Transverse colon (tissue), 4 donors: ENCODE data around the gene MBTD1. TPM values are rescaled to one million over a fixed set of nuclear protein-coding genes. Genes with fewer than 3 reads are reported as not detected.

Experiments used
- DNase-seq: peaks from one replicate; pipeline ENCODE4 v3.0.0-alpha.2; 2019
- H3K27ac ChIP-seq, 4 donors: fragments of 200-600 bp; sonication (generic); 2 replicates each; pipeline ENCODE4 v1.5.1; 2016 to 2018; ENCODE audit warnings: inconsistent platforms in 4 of 4
- H3K27me3 ChIP-seq: fragments of 200-600 bp; sonication (generic); 2 replicates; pipeline ENCODE4 v1.5.1; 2017; ENCODE audit warnings: inconsistent platforms
- H3K36me3 ChIP-seq, 4 donors: fragments of 200-600 bp; sonication (generic); 2 replicates each; pipeline ENCODE4 v1.5.1; 2017 to 2019; ENCODE audit warnings: inconsistent platforms in 4 of 4
- H3K4me1 ChIP-seq, 4 donors: fragments of 200-600 bp; sonication (generic); 2 replicates each; pipeline ENCODE4 v1.5.1; 2017 to 2020; ENCODE audit warnings: inconsistent platforms in 4 of 4
- H3K4me3 ChIP-seq, 4 donors: fragments of 200-600 bp; sonication (generic); 1 replicate in 1 of 4; 2 replicates in 3 of 4; pipeline versions ENCODE4 v1.5.1 to v1.6.1; 2017 to 2019; ENCODE audit warnings: inconsistent platforms in 4 of 4
- H3K9me3 ChIP-seq, 2 donors: fragments of 200-600 bp; sonication (generic); 2 replicates each; pipeline ENCODE4 v1.5.1; 2017 to 2019; ENCODE audit warnings: inconsistent platforms in 2 of 2
- EP300 ChIP-seq: sonication (generic); formaldehyde crosslinking; IDR thresholded peaks from one replicate; pipeline ENCODE4 v1.6.1; 2017; ENCODE audit warnings: antibody characterized with exemption, low read depth
- POLR2A ChIP-seq: fragments of 450-650 bp; IDR thresholded peaks from one replicate; pipeline ENCODE4 v1.6.1; 2016; ENCODE audit warnings: antibody characterized with exemption, mild to moderate bottlenecking, moderate library complexity
- POLR2AphosphoS5 ChIP-seq, 3 donors: sonication (generic); formaldehyde crosslinking; IDR thresholded peaks; one replicate each; pipeline ENCODE4 v1.6.1; 2016; ENCODE audit warnings: antibody characterized with exemption in 3 of 3
- WGBS, 2 donors: methylation state at CpG; one replicate each; pipeline ENCODE4 v1.1.5; 2018; ENCODE audit warnings: low coverage in 1 of 2; 5-methylcytosine and 5-hydroxymethylcytosine counted together
- in situ Hi-C, 4 donors: fragments of 200-750 bp; cut with MboI; loops; one replicate each; pipeline versions ENCODE4 v1.15.0 to v1.15.1; 2017; ENCODE audit warnings: low sequenced_read_pairs in 3 of 4, low pct_ligation_motif_present in 1 of 4, low pct_unique_long_range_greater_than_20kb in 1 of 4
- intact Hi-C: fragments of 100-400 bp; cut with DNase I; formaldehyde crosslinking; loops from one replicate; pipeline ENCODE4 v1.15.1; 2023; ENCODE audit warnings: low total_unique reads
- total RNA-seq, 4 donors: library from RNA; depleted of rRNA; stranded (reverse); fragments of >200 nt; gene quantifications; one replicate each; pipeline ENCODE4 v1.1.0, GENCODE V29; 2016
- TF ChIP-seq, protein P1 (sequence below), 5 experiments: fragments of 200-600 bp in 3 of 5; fragments of 450-650 bp in 2 of 5; sonication (generic) in 3 of 5; IDR thresholded peaks; 1 replicate in 2 of 5; 2 replicates in 3 of 5; pipeline ENCODE4 v1.5.1; 2016 to 2017; ENCODE audit warnings: antibody characterized with exemption in 5 of 5, inconsistent platforms in 3 of 5, mild to moderate bottlenecking in 2 of 5, moderate library complexity in 1 of 5

The MBTD1 gene
- total RNA-seq, 4 donors from 2014 or later, result 3.8 to 28.1 (median 12.3) TPM

DNA sequence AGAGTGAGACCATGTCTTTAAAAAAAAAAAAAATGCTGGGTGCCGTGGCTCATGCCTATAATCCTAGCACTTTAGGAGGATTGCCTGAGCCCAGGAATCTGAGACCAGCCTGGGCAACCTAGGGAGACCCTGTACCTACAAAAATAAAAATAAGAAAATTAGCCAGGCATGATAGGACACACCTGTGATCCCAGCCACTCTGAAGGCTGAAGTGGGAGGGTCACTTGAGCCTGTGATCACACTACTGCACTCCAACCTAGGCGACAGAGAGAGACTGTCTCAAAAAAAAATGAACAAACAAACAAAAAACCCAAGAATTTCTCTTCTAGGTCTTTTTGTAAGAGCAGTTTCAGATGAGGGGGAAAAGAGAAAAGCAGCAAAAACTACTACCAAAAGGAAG, 59.0 kb downstream of the MBTD1 start:
- Histone ChIP-seq H3K27me3 (no peaks in the 10 kb centered on the region), H3K9me3 (no peaks in the 10 kb centered on the region), H3K27ac (no peak overlapping the region), H3K4me1 (no peaks in the 10 kb centered on the region), H3K36me3 (peaks cover 0 to 71% (median 19%) of the 10 kb centered on the region in 4 donors), H3K4me3 (no peak overlapping the region)
- 76 to 83% methylated on average over 1 to 2 of the region's 2 CpGs for WGBS, 2 donors
- TF ChIP-seq, protein P1, sequence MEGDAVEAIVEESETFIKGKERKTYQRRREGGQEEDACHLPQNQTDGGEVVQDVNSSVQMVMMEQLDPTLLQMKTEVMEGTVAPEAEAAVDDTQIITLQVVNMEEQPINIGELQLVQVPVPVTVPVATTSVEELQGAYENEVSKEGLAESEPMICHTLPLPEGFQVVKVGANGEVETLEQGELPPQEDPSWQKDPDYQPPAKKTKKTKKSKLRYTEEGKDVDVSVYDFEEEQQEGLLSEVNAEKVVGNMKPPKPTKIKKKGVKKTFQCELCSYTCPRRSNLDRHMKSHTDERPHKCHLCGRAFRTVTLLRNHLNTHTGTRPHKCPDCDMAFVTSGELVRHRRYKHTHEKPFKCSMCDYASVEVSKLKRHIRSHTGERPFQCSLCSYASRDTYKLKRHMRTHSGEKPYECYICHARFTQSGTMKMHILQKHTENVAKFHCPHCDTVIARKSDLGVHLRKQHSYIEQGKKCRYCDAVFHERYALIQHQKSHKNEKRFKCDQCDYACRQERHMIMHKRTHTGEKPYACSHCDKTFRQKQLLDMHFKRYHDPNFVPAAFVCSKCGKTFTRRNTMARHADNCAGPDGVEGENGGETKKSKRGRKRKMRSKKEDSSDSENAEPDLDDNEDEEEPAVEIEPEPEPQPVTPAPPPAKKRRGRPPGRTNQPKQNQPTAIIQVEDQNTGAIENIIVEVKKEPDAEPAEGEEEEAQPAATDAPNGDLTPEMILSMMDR (IDR thresholded peaks at IDR 0.05), result no peak
- no peak for TF ChIP-seq POLR2A
- no peak for TF ChIP-seq EP300
- TF ChIP-seq POLR2AphosphoS5 (IDR thresholded peaks at IDR 0.05), result no peak
- no peak for DNase-seq
- in situ Hi-C loops (no loop called here), intact Hi-C loops (no loop called here)

GRCh38 chr17:51200295-51200694, 59.6 kb downstream of the MBTD1 start:
- DNase-seq, result no peak
- Histone ChIP-seq H3K4me1 (no peaks in the 10 kb centered on the region), H3K4me3 (no peak overlapping the region), H3K27ac (no peak overlapping the region), H3K36me3 (peaks cover 0 to 73% (median 22%) of the 10 kb centered on the region in 4 donors), H3K27me3 (no peaks in the 10 kb centered on the region), H3K9me3 (no peaks in the 10 kb centered on the region)
- TF ChIP-seq, protein P1 (IDR thresholded peaks at IDR 0.05), result no peak
- no peak for TF ChIP-seq EP300
- intact Hi-C loops, result no loop called here
- in situ Hi-C loops, result no loop called here
- 94% methylated on average over 6 of the region's 6 CpGs; no CpG with 5 or more reads in 1 of the 2 donors for WGBS, 2 donors

- H3K4me1 ChIP-seq, result no peaks in the 10 kb centered on the region
- intact Hi-C loops, result no loop called here
- WGBS, 2 donors, result 95 to 100% methylated on average over 3 of the region's 4 CpGs
- no peak overlapping the region for H3K27ac ChIP-seq
- TF ChIP-seq POLR2A (no peak), EP300 (no peak)
- no peaks in the 10 kb centered on the region for H3K9me3 ChIP-seq
- no peak overlapping the region for H3K4me3 ChIP-seq
- DNase-seq, result no peak
- in situ Hi-C loops, result no loop called here
- H3K36me3 ChIP-seq, result peaks cover 0 to 70% (median 18%) of the 10 kb centered on the region in 4 donors
- no peaks in the 10 kb centered on the region for H3K27me3 ChIP-seq
These were observed 62.1 kb downstream of the MBTD1 start for GRCh38 chr17:51197754-51198153.

GRCh38 chr17:51191895-51192294, 68.0 kb downstream of the MBTD1 start:
- Histone ChIP-seq H3K4me3 (no peak overlapping the region), H3K4me1 (no peaks in the 10 kb centered on the region), H3K27me3 (no peaks in the 10 kb centered on the region), H3K27ac (no peak overlapping the region), H3K36me3 (peaks cover 0 to 65% (median 21%) of the 10 kb centered on the region in 4 donors), H3K9me3 (no peaks in the 10 kb centered on the region)
- TF ChIP-seq EP300 (no peak), POLR2AphosphoS5 (IDR thresholded peaks at IDR 0.05) (no peak), POLR2A (no peak)
- TF ChIP-seq, protein P1 (IDR thresholded peaks at IDR 0.05), result no peak
- 82 to 88% methylated on average over 2 of the region's 2 CpGs for WGBS, 2 donors
- in situ Hi-C loops (no loop called here), intact Hi-C loops (no loop called here)
- no peak for DNase-seq

DNA sequence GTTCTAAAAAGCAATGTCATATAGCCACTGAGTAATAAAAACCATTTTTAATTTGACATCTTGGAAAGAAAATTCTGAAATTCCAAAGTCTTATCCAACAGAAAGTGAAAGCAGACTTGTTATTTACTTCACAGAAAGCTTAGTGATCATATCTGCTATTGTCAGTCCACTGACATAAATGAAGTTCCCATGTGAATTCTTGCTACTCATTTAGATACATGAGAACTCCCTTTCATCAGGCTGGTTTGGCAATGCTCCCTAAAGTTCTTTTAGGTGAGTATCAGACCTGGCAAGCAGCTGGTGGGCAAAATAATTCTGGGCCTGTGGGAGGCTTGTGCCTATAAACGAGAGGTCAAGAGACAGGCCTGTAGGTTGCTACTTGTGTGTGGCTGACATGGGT, 70.2 kb downstream of the MBTD1 start:
- no peak for DNase-seq
- 85% methylated on average over 1 of the region's 1 CpG; no CpG with 5 or more reads in 1 of the 2 donors for WGBS, 2 donors
- no peak for TF ChIP-seq POLR2AphosphoS5 (IDR thresholded peaks at IDR 0.05)
- no peak for TF ChIP-seq EP300
- TF ChIP-seq, protein P1 (IDR thresholded peaks at IDR 0.05), result no peak
- no peak for TF ChIP-seq POLR2A
- intact Hi-C loops (no loop called here), in situ Hi-C loops (no loop called here)
- Histone ChIP-seq H3K27ac (no peak overlapping the region), H3K9me3 (no peaks in the 10 kb centered on the region), H3K4me3 (no peak overlapping the region), H3K27me3 (no peaks in the 10 kb centered on the region), H3K4me1 (no peaks in the 10 kb centered on the region), H3K36me3 (peaks cover 0 to 53% (median 15%) of the 10 kb centered on the region in 4 donors)
